Tibial nerve (tissue), 4 donors: ENCODE data around the gene TMEM132A. TPM values are rescaled to one million over a fixed set of nuclear protein-coding genes. Genes with fewer than 3 reads are reported as not detected.
A peak's percentile ranks its signal among the peaks of the same experiment; 100 is the strongest.

Source experiments
- DNase-seq, 2 donors: peaks; one replicate each; pipeline ENCODE4 v3.0.0-alpha.2; 2019; ENCODE audit warnings: low spot score in 2 of 2
- H3K27ac ChIP-seq, 4 donors: fragments of 200-600 bp; sonication (generic) in 3 of 4; one replicate each; pipeline ENCODE4 v1.5.1; 2017 to 2019; ENCODE audit warnings: mild to moderate bottlenecking in 1 of 4
- H3K27me3 ChIP-seq, 2 donors: fragments of 200-600 bp; sonication (generic) in 1 of 2; one replicate each; pipeline versions ENCODE4 v1.5.1 to v1.6.0; 2017 to 2019
- H3K36me3 ChIP-seq, 3 donors: fragments of 200-600 bp; sonication (generic); one replicate each; pipeline ENCODE4 v1.5.1; 2018 to 2019
- H3K4me1 ChIP-seq, 4 donors: fragments of 200-600 bp; sonication (generic) in 3 of 4; one replicate each; pipeline ENCODE4 v1.5.1; 2017 to 2019
- H3K4me3 ChIP-seq, 4 donors: fragments of 200-600 bp; sonication (generic) in 3 of 4; one replicate each; pipeline ENCODE4 v1.5.1; 2017 to 2019; ENCODE audit warnings: mild to moderate bottlenecking in 1 of 4, moderate library complexity in 1 of 4
- H3K9me3 ChIP-seq, 4 donors: fragments of 200-600 bp; sonication (generic) in 3 of 4; one replicate each; pipeline ENCODE4 v1.5.1; 2017 to 2019
- CTCF ChIP-seq, 5 experiments: fragments of 200-600 bp in 3 of 5; fragments of 450-650 bp in 2 of 5; sonication (generic) in 3 of 5; IDR thresholded peaks; one replicate each; pipeline ENCODE4 v1.5.1; 2016 to 2019; ENCODE audit warnings: antibody characterized with exemption in 5 of 5, mild to moderate bottlenecking in 3 of 5, moderate library complexity in 2 of 5
- EP300 ChIP-seq, 2 donors: sonication (generic); formaldehyde crosslinking; IDR thresholded peaks; one replicate each; pipeline ENCODE4 v1.6.1; 2017; ENCODE audit warnings: antibody characterized with exemption in 2 of 2, mild to moderate bottlenecking in 1 of 2
- POLR2A ChIP-seq, 2 donors: fragments of 450-650 bp; IDR thresholded peaks; one replicate each; pipeline ENCODE4 v1.6.1; 2017; ENCODE audit warnings: antibody characterized with exemption in 2 of 2, mild to moderate bottlenecking in 2 of 2, moderate library complexity in 2 of 2
- WGBS, 2 donors: methylation state at CpG; one replicate each; pipeline ENCODE4 v1.1.5; 2018; 5-methylcytosine and 5-hydroxymethylcytosine counted together
- total RNA-seq, 4 donors: library from RNA; depleted of rRNA; stranded (reverse); fragments of >200 nt; gene quantifications; one replicate each; pipeline ENCODE4 v1.1.0, GENCODE V29; 2016

The TMEM132A gene
- total RNA-seq, result 10 to 100 TPM; 15.9 to 41.9 (median 26.6) TPM

DNA sequence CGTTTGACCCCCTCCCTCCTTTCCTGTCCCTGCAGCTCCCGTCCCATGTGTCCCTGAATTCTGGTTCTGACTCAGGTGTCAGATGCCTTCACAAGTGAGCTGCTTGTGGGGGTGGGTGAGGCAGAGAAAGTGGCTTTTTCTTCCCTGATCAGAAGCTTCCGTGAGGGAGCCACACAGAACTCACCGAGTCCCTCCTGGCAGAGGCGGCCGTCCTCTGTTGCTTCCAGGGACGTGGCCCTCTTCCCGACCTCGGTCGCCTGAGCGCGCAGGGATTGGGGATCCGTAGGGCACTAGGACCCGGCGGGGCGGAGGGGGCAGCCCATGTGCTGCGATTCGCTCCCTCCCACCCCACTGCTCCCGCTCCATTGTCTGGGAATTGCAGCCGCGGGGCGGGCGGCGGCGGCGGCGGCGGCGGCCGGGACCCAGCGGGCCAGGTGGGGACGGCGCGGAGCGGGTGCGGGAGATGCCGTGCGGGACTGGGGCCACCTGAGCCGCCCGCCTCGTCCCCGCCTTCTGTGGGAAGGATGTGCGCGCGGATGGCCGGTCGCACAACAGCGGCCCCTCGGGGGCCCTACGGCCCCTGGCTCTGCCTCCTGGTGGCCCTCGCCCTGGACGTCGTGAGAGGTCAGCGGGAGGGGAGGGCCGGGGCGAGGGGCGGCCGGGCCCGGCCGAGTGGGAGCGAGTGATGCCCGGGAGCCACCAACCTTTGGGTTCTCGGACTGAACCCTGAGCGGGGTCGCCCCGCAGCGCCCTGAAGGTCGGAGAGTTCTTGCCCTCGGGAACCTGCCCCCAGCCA lies at the start of gene TMEM132A:
Gene TMEM132A (plus strand): TSS at position 351 of the 796 bp plus-strand sequence. CDS start 174 bp downstream, at position 525.
- no peak for DNase-seq
- 1 to 2% methylated on average over 31 to 63 of the region's 69 CpGs for WGBS, 2 donors
- peak within 1 kb of the TSS; percentile 53 to 73 (median 62) for H3K4me3 ChIP-seq
- no peaks in the 10 kb centered on the region for H3K9me3 ChIP-seq
- peaks cover 0 to 37% (median 25%) of the 10 kb centered on the region in 4 donors for H3K4me1 ChIP-seq
- TF ChIP-seq EP300 (IDR thresholded peaks at IDR 0.05), result peak in 1 of 2 donors; percentile 25
- peak in 1 of 5 experiments; percentile 25 for TF ChIP-seq CTCF (IDR thresholded peaks at IDR 0.05)
- peak in 1 of 2 donors; percentile 37 for TF ChIP-seq POLR2A (IDR thresholded peaks at IDR 0.05)
- H3K27ac ChIP-seq, result peak within 1 kb of the TSS in 1 of 4 donors; percentile 56
- peaks cover 0 to 11% of the 10 kb centered on the region in 2 donors for H3K27me3 ChIP-seq
- peaks cover 0 to 57% (median 29%) of the 10 kb centered on the region in 3 donors for H3K36me3 ChIP-seq

- Histone ChIP-seq H3K9me3 (no peaks in the 10 kb centered on the region), H3K27ac (no peak overlapping the region), H3K27me3 (no peaks in the 10 kb centered on the region), H3K4me1 (peaks cover 0 to 52% (median 0%) of the 10 kb centered on the region in 4 donors), H3K4me3 (no peak overlapping the region), H3K36me3 (peaks cover 0 to 47% (median 0%) of the 10 kb centered on the region in 3 donors)
- no peak for DNase-seq
- no peak for TF ChIP-seq CTCF (IDR thresholded peaks at IDR 0.05)
- TF ChIP-seq POLR2A (IDR thresholded peaks at IDR 0.05), result no peak
- TF ChIP-seq EP300 (IDR thresholded peaks at IDR 0.05), result no peak
- 81 to 85% methylated on average over 7 of the region's 7 CpGs for WGBS, 2 donors
Measured at GRCh38 chr11:60875366-60876167, 48.7 kb upstream of the TMEM132A start.

DNA sequence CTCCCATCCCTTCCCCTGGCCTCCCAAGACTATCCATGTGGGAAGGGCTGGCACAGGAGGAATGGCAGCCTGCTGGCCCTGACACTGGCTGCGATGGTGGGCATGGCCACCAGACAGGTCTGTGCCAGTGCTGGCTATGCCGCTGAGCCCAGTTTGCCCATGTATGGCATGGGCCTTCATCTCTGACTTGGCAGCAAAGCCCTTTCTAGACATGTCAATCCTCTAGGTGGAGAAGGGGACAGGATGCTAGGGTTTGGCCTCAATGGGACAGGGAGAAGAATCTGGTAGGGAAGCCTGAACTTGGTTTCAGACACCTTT lies 48.1 kb upstream of the TMEM132A start:
- Histone ChIP-seq H3K27me3 (no peaks in the 10 kb centered on the region), H3K4me3 (no peak overlapping the region), H3K4me1 (peaks cover 0 to 53% (median 0%) of the 10 kb centered on the region in 4 donors), H3K9me3 (no peaks in the 10 kb centered on the region), H3K27ac (peak overlapping the region in 1 of 4 donors; percentile 6), H3K36me3 (peaks cover 0 to 53% (median 0%) of the 10 kb centered on the region in 3 donors)
- TF ChIP-seq CTCF (IDR thresholded peaks at IDR 0.05) (no peak), EP300 (IDR thresholded peaks at IDR 0.05) (no peak), POLR2A (IDR thresholded peaks at IDR 0.05) (no peak)
- DNase-seq, result no peak
- 100% methylated on average over 2 of the region's 2 CpGs for WGBS, 2 donors

GRCh38 chr11:60878245-60879101 lies 45.8 kb upstream of the TMEM132A start:
- H3K36me3 ChIP-seq, result peaks cover 0 to 53% (median 0%) of the 10 kb centered on the region in 3 donors
- no peak overlapping the region for H3K4me3 ChIP-seq
- TF ChIP-seq POLR2A (IDR thresholded peaks at IDR 0.05) (no peak), EP300 (IDR thresholded peaks at IDR 0.05) (no peak), CTCF (IDR thresholded peaks at IDR 0.05) (no peak)
- H3K9me3 ChIP-seq, result no peaks in the 10 kb centered on the region
- H3K27me3 ChIP-seq, result no peaks in the 10 kb centered on the region
- H3K27ac ChIP-seq, result peak overlapping the region in 3 of 4 donors; percentile 22 to 71 (median 61)
- WGBS, 2 donors, result 39 to 47% methylated on average over 5 of the region's 5 CpGs
- DNase-seq, result peak in 1 of 2 donors; percentile 34
- peaks cover 0 to 31% (median 0%) of the 10 kb centered on the region in 4 donors for H3K4me1 ChIP-seq
